Endothelial cell (in vitro differentiated cells): ENCODE data around the gene ATL2. TPM values are rescaled to one million over a fixed set of nuclear protein-coding genes. Genes with fewer than 3 reads are reported as not detected.

Experiments
- DNase-seq: peaks from one replicate; pipeline ENCODE4 v3.0.0; 2021; ENCODE audit warnings: low spot score
- H3K27ac Mint-ChIP-seq: one replicate; pipeline ENCODE4 v1.8.0; 2021; ENCODE audit warnings: mixed read lengths, inconsistent platforms; ENCODE audit not compliant: unreplicated experiment
- H3K27me3 Mint-ChIP-seq: one replicate; pipeline ENCODE4 v1.8.0; 2021; ENCODE audit warnings: mild to moderate bottlenecking, moderate library complexity, mixed read lengths, inconsistent platforms; ENCODE audit not compliant: unreplicated experiment
- H3K36me3 Mint-ChIP-seq: one replicate; pipeline ENCODE4 v1.8.0; 2021; ENCODE audit warnings: mild to moderate bottlenecking, low read depth, mixed read lengths, inconsistent platforms; ENCODE audit not compliant: unreplicated experiment
- H3K4me1 Mint-ChIP-seq: one replicate; pipeline ENCODE4 v1.8.0; 2021; ENCODE audit warnings: mild to moderate bottlenecking, mixed read lengths, inconsistent platforms; ENCODE audit not compliant: unreplicated experiment
- H3K4me3 Mint-ChIP-seq: one replicate; pipeline ENCODE4 v1.8.0; 2021; ENCODE audit warnings: mild to moderate bottlenecking, mixed read lengths, inconsistent platforms; ENCODE audit not compliant: unreplicated experiment
- H3K9me3 Mint-ChIP-seq: one replicate; pipeline ENCODE4 v1.8.0; 2021; ENCODE audit warnings: mixed read lengths, inconsistent platforms; ENCODE audit not compliant: unreplicated experiment
- total RNA-seq: library from RNA; stranded (reverse); fragmentation: NEBNext Ultra II Directional; extraction: Animal tissue kit (Norgen Biotek cat#: 25700); gene quantifications from one replicate; pipeline ENCODE4 v1.2.1, GENCODE V29; 2021; ENCODE audit not compliant: unreplicated experiment
- TF ChIP-seq, protein P1 (sequence below): fragments of 200-600 bp; sonication (generic); IDR thresholded peaks from one replicate; pipeline ENCODE4 v1.5.0; 2021; ENCODE audit warnings: antibody characterized with exemption; ENCODE audit not compliant: unreplicated experiment

The ATL2 gene
- total RNA-seq, 1 donor from 2014 or later, result 38.0 TPM

DNA sequence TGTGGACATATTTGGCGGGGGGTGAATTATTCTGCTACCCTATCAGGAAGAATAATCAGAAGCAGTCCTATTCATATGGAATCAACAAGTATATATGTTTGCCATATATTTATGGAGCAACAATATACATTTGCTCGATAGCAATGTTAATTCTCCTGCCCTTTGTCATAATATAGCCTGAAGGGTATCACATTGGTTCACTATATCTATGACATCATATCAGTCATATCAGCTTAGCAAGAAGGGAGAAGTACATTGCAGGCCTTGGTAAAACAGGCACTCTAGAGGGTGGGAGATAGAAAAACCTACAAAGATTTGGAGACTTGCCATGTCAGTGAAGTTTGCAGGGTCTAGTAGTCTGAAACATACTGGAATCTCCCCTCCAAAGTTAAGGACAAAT lies 128.4 kb downstream of the ATL2 start:
- DNase-seq, result no peak
- Mint-ChIP-seq H3K4me1 (peaks cover 11% of the 10 kb centered on the region), H3K4me3 (no peak overlapping the region), H3K36me3 (no peaks in the 10 kb centered on the region), H3K9me3 (no peaks in the 10 kb centered on the region), H3K27ac (no peak overlapping the region), H3K27me3 (no peaks in the 10 kb centered on the region)
- TF ChIP-seq, protein P1, sequence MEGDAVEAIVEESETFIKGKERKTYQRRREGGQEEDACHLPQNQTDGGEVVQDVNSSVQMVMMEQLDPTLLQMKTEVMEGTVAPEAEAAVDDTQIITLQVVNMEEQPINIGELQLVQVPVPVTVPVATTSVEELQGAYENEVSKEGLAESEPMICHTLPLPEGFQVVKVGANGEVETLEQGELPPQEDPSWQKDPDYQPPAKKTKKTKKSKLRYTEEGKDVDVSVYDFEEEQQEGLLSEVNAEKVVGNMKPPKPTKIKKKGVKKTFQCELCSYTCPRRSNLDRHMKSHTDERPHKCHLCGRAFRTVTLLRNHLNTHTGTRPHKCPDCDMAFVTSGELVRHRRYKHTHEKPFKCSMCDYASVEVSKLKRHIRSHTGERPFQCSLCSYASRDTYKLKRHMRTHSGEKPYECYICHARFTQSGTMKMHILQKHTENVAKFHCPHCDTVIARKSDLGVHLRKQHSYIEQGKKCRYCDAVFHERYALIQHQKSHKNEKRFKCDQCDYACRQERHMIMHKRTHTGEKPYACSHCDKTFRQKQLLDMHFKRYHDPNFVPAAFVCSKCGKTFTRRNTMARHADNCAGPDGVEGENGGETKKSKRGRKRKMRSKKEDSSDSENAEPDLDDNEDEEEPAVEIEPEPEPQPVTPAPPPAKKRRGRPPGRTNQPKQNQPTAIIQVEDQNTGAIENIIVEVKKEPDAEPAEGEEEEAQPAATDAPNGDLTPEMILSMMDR, result no peak

DNA sequence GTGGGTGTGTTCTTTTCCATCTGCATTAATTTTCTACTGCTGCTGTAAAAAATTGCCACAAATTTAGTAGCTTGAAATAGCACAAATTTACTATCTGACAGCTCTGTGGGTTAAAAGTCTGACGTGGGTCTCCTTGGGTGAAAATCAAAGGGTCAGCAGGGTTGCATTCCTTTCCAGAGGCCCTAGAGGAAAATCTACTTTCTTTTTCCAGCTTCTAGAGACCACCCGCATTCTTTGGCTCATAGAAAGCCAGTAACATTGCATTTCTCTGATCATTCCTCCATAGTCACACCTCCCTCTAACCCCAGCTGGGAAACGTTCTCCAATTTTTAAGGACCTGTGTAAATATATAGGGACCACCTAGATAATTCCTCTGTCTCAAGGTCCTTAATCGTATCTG lies 128.8 kb downstream of the ATL2 start:
- no peak for DNase-seq
- Mint-ChIP-seq H3K36me3 (no peaks in the 10 kb centered on the region), H3K27me3 (no peaks in the 10 kb centered on the region)

DNA sequence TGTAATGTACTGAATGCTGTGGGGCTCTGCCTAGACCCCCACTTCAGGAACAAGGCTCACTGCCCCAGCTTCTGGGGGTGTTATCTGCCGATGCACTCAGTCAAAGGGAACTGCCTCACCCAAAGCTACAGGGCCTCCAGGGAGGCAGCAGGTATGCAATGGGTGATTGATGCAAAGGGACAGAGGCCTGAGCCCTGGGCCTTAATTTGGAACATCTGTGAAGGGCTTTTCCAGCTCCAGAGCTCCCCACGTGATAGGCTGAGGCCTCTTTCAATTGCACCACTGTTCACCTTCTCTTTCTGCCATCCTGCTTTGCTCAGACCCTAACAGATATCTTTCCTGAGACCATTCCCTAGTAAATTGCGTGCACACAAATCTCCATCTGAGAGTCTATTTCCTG lies 131.0 kb downstream of the ATL2 start:
- Mint-ChIP-seq H3K9me3 (no peaks in the 10 kb centered on the region), H3K27ac (no peak overlapping the region), H3K27me3 (no peaks in the 10 kb centered on the region), H3K4me1 (peaks cover 11% of the 10 kb centered on the region), H3K36me3 (no peaks in the 10 kb centered on the region), H3K4me3 (no peak overlapping the region)
- no peak for DNase-seq
- TF ChIP-seq, protein P1, result no peak

More for the DNA sequence above, 128.8 kb downstream of the ATL2 start:
- peaks cover 11% of the 10 kb centered on the region for H3K4me1 Mint-ChIP-seq
- no peak overlapping the region for H3K27ac Mint-ChIP-seq
- TF ChIP-seq, protein P1, result no peak
- no peak overlapping the region for H3K4me3 Mint-ChIP-seq
- no peaks in the 10 kb centered on the region for H3K9me3 Mint-ChIP-seq

DNA sequence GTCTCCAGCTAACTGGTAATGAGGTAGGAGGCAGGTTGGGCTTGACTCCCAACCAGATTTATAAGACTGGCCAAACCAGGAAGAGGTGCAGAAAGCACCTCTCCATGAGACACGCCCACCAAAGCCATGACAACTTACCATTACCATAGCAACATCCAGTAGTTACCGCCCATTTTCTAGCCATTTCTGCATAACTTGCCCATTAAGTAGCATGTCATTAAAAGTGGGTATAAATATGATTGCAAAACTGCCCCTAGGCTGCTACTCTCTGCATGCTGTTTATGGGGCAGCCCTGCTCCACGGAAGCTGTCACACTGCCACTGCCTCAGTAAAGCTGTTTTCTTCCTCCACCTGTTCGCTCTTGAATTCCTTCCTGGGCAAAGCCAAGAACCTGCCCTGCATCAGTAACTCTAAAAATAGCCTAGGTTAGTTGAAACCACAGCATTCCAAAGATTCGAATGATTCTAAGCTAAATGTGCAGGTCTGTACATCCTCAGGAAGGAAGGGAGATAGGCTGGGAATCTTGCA lies 131.9 kb downstream of the ATL2 start:
- no peaks in the 10 kb centered on the region for H3K36me3 Mint-ChIP-seq
- H3K27me3 Mint-ChIP-seq, result no peaks in the 10 kb centered on the region
- H3K9me3 Mint-ChIP-seq, result no peaks in the 10 kb centered on the region
- peaks cover 11% of the 10 kb centered on the region for H3K4me1 Mint-ChIP-seq
- H3K4me3 Mint-ChIP-seq, result no peak overlapping the region
- no peak overlapping the region for H3K27ac Mint-ChIP-seq
- no peak for DNase-seq
- TF ChIP-seq, protein P1, result no peak

DNA sequence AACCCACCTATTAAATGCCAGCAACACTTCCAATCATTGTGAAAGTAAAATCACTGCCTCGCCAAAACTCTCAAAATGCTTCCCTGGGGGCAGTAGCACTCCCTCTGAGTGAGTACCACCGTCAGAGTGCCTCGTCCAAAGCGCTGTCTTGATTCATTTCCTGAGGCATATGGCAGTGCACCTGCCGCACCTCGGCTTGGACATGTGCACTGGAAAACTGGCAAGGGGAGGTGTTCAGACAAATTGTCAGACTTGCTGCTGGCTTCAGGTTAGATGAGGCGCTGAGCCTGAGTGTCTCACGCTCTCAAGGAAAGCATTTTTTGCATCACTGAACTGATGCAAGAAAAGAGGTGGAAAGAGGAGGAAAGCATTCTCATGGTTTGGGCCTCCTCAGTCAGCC lies 132.8 kb downstream of the ATL2 start:
- H3K36me3 Mint-ChIP-seq, result no peaks in the 10 kb centered on the region
- no peaks in the 10 kb centered on the region for H3K9me3 Mint-ChIP-seq
- TF ChIP-seq, protein P1, result no peak
- H3K27me3 Mint-ChIP-seq, result no peaks in the 10 kb centered on the region
- peaks cover 11% of the 10 kb centered on the region for H3K4me1 Mint-ChIP-seq
- no peak overlapping the region for H3K27ac Mint-ChIP-seq
- no peak for DNase-seq
- H3K4me3 Mint-ChIP-seq, result no peak overlapping the region

Other genes starting within 250 kb of the ATL2 start
- gene HNRNPLL, start 225.7 kb upstream of the ATL2 start, total RNA-seq, result 57.1 TPM